HG03135 (cell line): Measurements from ENCODE around the gene RGL3.
"Not testable (repeated sequence)": the region's sequence is repeated elsewhere in the genome, so short reads cannot be mapped to it uniquely, and the experiment has no call there.

Experiments used
- ATAC-seq: cut with Tn5 transposase; IDR thresholded peaks from one replicate; pipeline ENCODE4 v1.9.1; 2021; ENCODE audit warnings: mild to moderate bottlenecking, moderate library complexity; ENCODE audit not compliant: unreplicated experiment

RGL3 gene

GRCh38 chr19:11382898-11383705, 36.0 kb downstream of the RGL3 start:
- no peak for ATAC-seq

GRCh38 chr19:11380653-11381537, 38.2 kb downstream of the RGL3 start:
- ATAC-seq, result peak; percentile 67

- no peak for ATAC-seq
Observed at GRCh38 chr19:11379857-11380350, 39.2 kb downstream of the RGL3 start.

GRCh38 chr19:11379269-11379845, 39.8 kb downstream of the RGL3 start:
- ATAC-seq, result not testable (repeated sequence)

GRCh38 chr19:11378319-11379189, 40.6 kb downstream of the RGL3 start:
- ATAC-seq, result no peak

GRCh38 chr19:11377756-11378155, 41.4 kb downstream of the RGL3 start:
- no peak for ATAC-seq

GRCh38 chr19:11377237-11377636, 41.9 kb downstream of the RGL3 start:
- no peak for ATAC-seq

GRCh38 chr19:11375143-11375948, 43.8 kb downstream of the RGL3 start:
- peak; percentile 27 for ATAC-seq

- peak; percentile 83 for ATAC-seq
Observed at GRCh38 chr19:11374433-11375142, 44.5 kb downstream of the RGL3 start, which contains the start of gene SWSAP1. TSS of gene SWSAP1 (plus strand) at chr19:11374666. CDS start at chr19:11374681, 15 bp downstream.

GRCh38 chr19:11373885-11374432, 45.2 kb downstream of the RGL3 start:
- ATAC-seq, result no peak

- ATAC-seq, result no peak
Observed at GRCh38 chr19:11373166-11373884, 45.8 kb downstream of the RGL3 start.

GRCh38 chr19:11370744-11371143, 48.4 kb downstream of the RGL3 start:
- ATAC-seq, result no peak

GRCh38 chr19:11367528-11367927, 51.6 kb downstream of the RGL3 start:
- ATAC-seq, result no peak

- ATAC-seq, result no peak
Observed at GRCh38 chr19:11365557-11366117, 53.5 kb downstream of the RGL3 start.

GRCh38 chr19:11364935-11365334, 54.2 kb downstream of the RGL3 start:
- no peak for ATAC-seq

- no peak for ATAC-seq
Observed at GRCh38 chr19:11364296-11364904, 54.7 kb downstream of the RGL3 start.

GRCh38 chr19:11363881-11364280, 55.2 kb downstream of the RGL3 start:
- no peak for ATAC-seq
